Muscle layer of colon (tissue), 2 donors: ENCODE data around the gene MBD6.

Experiments
- H3K27ac ChIP-seq: one replicate; pipeline ENCODE4 v1.7.0; 2013; ENCODE audit warnings: low read depth, mild to moderate bottlenecking, low read length, moderate library complexity
- H3K27me3 ChIP-seq, 2 donors: one replicate each; pipeline ENCODE4 v1.7.0; 2013; ENCODE audit warnings: low read length in 2 of 2, mild to moderate bottlenecking in 2 of 2; ENCODE audit not compliant: insufficient read depth in 2 of 2, control insufficient read depth in 1 of 2
- H3K36me3 ChIP-seq: one replicate; pipeline ENCODE4 v1.7.0; 2013; ENCODE audit warnings: mild to moderate bottlenecking, low read length; ENCODE audit not compliant: insufficient read depth
- H3K4me1 ChIP-seq: one replicate; pipeline ENCODE4 v1.7.0; 2013; ENCODE audit warnings: mild to moderate bottlenecking, low read length; ENCODE audit not compliant: insufficient read depth
- H3K4me3 ChIP-seq, 2 donors: one replicate each; pipeline ENCODE4 v1.7.0; 2013; ENCODE audit warnings: low read length in 2 of 2, low read depth in 1 of 2, mild to moderate bottlenecking in 1 of 2, moderate library complexity in 1 of 2
- H3K9ac ChIP-seq: one replicate; pipeline ENCODE4 v1.7.0; 2013; ENCODE audit warnings: low read length
- H3K9me3 ChIP-seq: one replicate; pipeline ENCODE4 v1.7.0; 2013; ENCODE audit warnings: mild to moderate bottlenecking, low read length
- donor health status: abdominal sarcoma.
- donor health status: Adenocarcinoma of cecum.

MBD6 gene

DNA sequence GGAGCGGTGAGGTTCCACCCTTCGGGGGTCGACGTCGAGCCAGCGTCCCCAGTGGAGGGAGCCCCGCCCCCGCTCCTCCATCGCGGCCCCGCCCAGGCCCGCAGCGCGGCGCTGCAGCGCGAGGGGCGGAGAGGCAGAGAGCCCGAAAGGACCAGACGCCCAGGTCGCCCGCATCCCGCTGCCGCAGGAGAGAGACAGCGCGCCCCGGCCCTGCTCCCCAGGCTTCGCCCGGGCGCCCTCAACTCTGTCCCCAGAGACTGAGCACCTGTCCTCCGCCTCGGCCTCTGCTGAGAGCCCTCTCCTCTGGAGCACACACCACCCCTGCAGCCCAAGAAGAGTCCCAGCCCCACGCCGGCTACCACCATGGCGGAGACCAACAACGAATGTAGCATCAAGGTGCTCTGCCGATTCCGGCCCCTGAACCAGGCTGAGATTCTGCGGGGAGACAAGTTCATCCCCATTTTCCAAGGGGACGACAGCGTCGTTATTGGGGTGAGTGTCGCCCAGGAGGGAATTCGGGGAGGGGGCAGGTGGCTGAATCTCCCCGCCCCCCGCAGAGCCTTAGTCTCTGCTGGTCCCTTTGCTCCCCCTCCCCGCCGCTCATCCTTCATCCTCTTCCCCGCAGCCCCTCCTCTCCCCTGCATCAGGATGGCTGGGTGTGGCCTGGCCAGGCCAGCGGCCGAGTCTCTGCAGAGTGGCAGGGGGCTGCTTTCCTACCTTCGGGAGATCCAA, 27.5 kb downstream of the MBD6 start, which contains the start of gene KIF5A:
Gene KIF5A, plus strand, starts transcription at position 136 of the 732 bp plus-strand sequence. Its CDS starts 228 bp downstream, at position 364.
- H3K4me1 ChIP-seq: peaks cover 27% of the 10 kb centered on the region
- peak within 1 kb of the TSS; percentile 47 to 60 for H3K4me3 ChIP-seq
- peaks cover 6 to 20% of the 10 kb centered on the region in 2 donors for H3K27me3 ChIP-seq
- no peak within 1 kb of the TSS for H3K9ac ChIP-seq
- H3K27ac ChIP-seq: no peak within 1 kb of the TSS
- H3K36me3 ChIP-seq: no peaks in the 10 kb centered on the region
- H3K9me3 ChIP-seq: no peaks in the 10 kb centered on the region

DNA sequence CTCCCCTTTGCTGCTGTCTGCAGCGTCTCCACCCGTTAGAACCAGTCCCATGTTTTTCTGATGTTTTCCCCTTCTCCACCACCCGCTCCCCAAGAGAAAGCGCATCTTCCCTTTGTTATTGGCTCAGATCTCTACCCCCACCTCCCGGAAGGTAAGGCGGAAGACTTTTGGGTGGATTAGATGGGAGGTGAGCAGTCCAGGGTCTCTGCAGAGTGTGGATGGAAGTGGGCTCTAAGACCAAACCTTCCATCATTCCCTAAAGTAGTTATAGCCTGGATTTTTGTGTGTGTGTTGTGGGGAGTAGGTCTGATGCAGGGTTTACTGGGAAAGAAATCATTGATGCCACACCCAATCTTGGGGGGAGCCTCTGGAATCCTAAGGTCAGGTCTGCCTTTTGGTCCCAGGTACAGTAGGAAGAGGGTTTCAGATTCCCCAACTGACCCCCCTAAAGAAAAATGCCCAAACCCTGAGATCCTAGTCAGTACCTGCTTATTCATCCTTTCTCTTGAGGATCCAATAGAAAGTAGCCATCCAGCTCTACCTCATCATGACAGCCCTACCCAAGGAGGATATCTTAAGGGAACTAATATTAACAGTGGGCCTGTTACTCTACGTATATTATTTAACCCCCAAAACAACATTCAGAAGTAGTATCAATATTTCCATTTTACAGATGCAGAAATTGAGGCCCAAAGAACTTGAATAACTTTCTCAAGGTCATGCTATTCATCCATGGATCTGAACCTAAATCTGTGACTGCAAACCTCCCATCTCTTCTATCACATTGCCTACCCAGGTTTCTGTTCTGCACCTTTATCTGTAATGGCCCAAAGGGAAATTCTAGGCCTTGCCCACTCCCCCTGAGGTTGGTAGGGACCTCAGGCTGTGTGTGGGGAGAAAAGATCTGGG, 28.3 kb downstream of the MBD6 start:
- Histone ChIP-seq H3K9ac (no peak overlapping the region), H3K4me3 (no peak overlapping the region)

DNA sequence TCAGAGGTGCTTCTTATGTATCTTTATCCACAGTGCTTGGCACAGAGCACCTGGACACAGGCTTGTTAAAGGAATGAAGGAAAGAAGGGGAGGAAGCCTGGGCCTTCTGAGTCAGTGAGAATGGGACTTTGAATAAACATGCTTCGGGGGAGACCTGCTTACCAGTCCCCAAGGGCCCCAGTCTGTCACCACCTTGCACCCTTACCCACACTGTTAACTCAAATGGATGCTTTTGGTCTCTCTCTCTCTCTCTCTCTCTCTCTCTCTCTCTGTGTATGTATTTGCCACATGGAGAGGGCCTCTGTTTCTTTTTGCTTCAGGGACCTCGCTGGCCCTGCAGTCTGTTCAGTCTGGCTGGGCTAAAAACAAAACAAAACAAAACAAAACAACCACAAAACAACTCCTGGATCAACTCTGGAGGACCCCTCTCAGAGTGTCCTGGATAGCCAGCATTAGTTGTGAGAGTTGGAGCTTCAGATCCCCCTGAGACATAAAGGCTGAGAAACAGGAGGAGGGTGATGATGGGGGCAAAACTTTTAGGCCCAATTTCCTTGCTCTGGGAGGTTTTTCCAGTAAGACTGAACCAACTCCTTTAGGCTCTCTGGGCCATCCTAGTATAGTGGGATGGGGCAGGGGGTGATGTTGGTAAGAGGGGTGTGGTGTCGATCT, 29.1 kb downstream of the MBD6 start:
- Histone ChIP-seq H3K9me3 (no peaks in the 10 kb centered on the region), H3K4me1 (peaks cover 15% of the 10 kb centered on the region), H3K9ac (no peak overlapping the region), H3K36me3 (no peaks in the 10 kb centered on the region), H3K4me3 (no peak overlapping the region), H3K27me3 (peaks cover 6 to 20% of the 10 kb centered on the region in 2 donors), H3K27ac (no peak overlapping the region)

More for the DNA sequence above, 28.3 kb downstream of the MBD6 start:
- Histone ChIP-seq H3K4me1 (peaks cover 19% of the 10 kb centered on the region), H3K36me3 (no peaks in the 10 kb centered on the region), H3K27me3 (peaks cover 6 to 20% of the 10 kb centered on the region in 2 donors), H3K9me3 (no peaks in the 10 kb centered on the region), H3K27ac (no peak overlapping the region)

DNA sequence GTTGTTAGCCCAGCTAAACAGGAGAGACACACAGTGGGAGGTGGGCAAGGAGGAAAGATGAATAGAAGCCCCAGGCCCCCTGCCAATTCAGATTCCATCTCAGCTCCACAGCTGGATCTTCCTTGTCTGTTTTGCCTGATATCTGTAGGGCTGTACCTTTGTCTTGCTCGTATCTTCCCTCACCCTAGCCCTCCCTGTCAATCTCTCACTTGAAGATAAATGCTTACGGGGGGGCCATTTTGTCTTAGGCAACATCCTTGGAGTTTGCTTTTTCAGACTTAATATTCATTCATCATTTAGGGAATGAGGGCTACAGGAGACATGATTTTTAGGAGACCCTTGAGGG, 29.7 kb downstream of the MBD6 start:
- peaks cover 13% of the 10 kb centered on the region for H3K4me1 ChIP-seq
- H3K9ac ChIP-seq: no peak overlapping the region
- no peak overlapping the region for H3K27ac ChIP-seq
- peaks cover 6 to 20% of the 10 kb centered on the region in 2 donors for H3K27me3 ChIP-seq
- no peaks in the 10 kb centered on the region for H3K9me3 ChIP-seq
- H3K4me3 ChIP-seq: no peak overlapping the region
- H3K36me3 ChIP-seq: no peaks in the 10 kb centered on the region

DNA sequence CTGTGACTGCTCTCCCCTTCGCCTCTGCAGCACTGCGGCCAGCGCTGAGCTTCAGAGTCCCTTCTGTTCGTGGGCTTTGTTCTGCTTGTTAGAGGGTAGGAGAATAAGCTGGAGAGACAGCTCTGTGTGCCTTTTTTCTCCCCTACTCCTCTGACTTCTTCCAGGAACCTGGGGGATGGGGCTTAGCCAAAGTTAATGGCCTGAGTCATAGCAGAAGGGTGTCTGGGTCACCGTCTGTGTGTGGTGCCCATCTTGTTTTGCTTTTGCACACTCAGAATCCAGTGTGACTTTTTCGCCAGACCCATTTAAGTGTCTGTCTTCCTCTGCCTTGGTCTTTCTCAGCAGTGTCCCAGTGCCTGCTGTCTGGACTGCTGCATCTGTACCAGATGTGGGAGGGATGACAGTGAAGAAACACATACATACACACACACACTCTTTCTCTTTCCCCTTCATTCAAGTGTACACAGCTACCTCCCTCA, 30.2 kb downstream of the MBD6 start:
- H3K27me3 ChIP-seq: peaks cover 6 to 20% of the 10 kb centered on the region in 2 donors
- no peak overlapping the region for H3K4me3 ChIP-seq
- H3K9ac ChIP-seq: no peak overlapping the region
- no peaks in the 10 kb centered on the region for H3K36me3 ChIP-seq
- no peaks in the 10 kb centered on the region for H3K9me3 ChIP-seq
- H3K4me1 ChIP-seq: peaks cover 7% of the 10 kb centered on the region
- no peak overlapping the region for H3K27ac ChIP-seq

DNA sequence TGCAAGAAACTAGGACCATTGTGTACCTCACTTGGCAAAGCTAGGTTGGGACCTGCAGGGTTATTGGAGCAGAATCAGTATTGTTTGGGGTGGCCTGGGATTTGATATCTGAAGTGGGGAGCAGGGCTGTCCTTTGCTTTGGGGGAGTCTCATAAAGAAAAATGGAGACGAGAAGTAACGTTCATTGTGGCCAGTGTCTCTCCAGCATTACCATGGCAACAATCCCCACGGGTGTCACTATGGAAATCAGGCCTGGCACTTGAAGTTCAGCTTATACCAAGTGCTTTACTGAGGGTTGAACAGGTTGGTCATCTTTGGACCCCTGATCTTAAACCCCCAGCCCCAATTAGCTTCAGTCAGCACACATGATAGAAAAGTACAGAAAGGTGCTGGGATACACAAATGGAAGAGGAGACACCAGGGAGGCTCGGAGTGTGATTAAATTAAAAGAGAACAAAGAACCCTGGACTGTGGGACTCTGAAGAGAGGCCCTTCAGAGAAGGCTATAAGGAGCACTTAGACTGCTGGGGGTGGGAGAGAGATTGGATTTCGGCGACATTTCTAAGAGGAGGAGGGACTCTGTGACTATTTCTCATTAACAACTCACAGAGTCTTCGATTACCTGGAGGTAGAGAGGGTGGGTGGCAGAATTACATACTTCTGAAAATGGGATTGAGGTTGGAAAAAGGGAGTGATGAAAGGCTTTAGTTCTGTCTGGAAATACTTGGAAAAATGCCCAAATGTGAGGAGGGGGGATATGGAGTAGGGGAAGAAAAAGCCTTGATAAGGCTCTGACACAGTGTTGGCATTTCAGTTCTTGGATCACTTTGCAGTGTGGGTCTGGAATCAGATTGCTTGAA, 30.9 kb downstream of the MBD6 start:
- peaks cover 6 to 19% of the 10 kb centered on the region in 2 donors for H3K27me3 ChIP-seq

DNA sequence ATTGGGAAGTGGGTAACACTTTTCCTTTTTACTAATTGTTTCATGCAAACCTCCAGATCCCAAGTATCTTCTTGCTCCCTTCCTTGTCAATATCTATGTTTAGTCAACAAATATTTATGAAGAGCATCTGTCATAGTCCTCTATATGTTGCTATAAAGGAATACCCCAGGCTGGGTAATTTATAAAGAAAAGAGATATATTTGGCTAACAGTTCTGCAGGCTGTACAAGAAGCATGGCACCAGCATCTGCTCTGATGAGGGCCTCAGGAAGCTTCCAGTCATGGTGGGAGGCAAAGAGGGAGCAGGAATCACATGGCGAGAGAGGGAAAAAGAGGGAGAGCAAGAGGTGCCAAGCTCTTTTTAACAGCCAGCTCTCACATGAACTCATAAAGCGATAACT, 31.8 kb downstream of the MBD6 start:
- Histone ChIP-seq H3K9ac (no peak overlapping the region), H3K36me3 (no peaks in the 10 kb centered on the region), H3K9me3 (no peaks in the 10 kb centered on the region), H3K27me3 (peaks cover 2 to 10% of the 10 kb centered on the region in 2 donors), H3K27ac (no peak overlapping the region), H3K4me3 (no peak overlapping the region), H3K4me1 (peaks cover 4% of the 10 kb centered on the region)

More for the DNA sequence above, 30.9 kb downstream of the MBD6 start:
- Histone ChIP-seq H3K27ac (no peak overlapping the region), H3K9ac (no peak overlapping the region), H3K9me3 (no peaks in the 10 kb centered on the region), H3K4me3 (no peak overlapping the region), H3K4me1 (peaks cover 7% of the 10 kb centered on the region), H3K36me3 (no peaks in the 10 kb centered on the region)

DNA sequence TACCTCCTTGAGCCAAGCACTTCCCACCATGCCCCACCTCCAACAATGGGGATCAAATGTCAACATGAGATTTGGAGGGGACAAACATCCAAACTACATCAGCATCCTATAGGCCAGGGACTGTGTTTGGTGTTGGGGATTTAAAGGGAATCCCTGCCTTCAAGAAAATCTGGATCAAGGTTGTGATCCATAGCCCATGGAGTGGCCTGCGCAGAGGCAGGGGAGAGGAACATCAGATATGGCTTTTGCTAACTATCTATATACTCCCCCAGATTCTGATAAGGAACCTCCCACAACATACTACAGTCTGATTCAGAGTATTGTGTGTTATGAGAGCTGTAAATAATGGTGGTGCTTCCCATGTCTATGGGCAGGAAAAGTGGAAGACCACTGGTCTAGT, 32.3 kb downstream of the MBD6 start:
- no peak overlapping the region for H3K27ac ChIP-seq
- H3K9ac ChIP-seq: no peak overlapping the region
- H3K36me3 ChIP-seq: no peaks in the 10 kb centered on the region
- H3K4me3 ChIP-seq: no peak overlapping the region
- peaks cover 0 to 8% of the 10 kb centered on the region in 2 donors for H3K27me3 ChIP-seq
- no peaks in the 10 kb centered on the region for H3K4me1 ChIP-seq
- no peaks in the 10 kb centered on the region for H3K9me3 ChIP-seq

DNA sequence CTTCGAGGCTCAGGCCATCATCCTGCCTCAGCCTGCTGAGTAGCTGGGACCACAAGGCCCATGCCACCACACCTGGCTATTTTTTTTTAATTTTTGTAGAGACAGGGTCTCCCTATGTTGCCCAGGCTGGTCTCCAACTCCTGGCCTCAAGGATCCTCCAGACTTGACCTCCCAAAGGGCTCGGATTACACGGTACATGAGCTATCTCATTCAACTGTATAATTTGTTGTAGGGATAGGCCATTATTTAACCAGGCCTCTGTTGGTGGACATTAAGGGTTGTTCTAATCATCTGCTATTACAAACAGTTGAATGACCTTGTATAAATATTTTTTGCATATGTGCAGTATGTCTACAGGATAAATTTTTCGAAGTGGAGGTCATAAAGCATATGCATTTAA, 36.2 kb downstream of the MBD6 start:
- Histone ChIP-seq H3K9ac (no peak overlapping the region), H3K27me3 (no peaks in the 10 kb centered on the region), H3K9me3 (no peaks in the 10 kb centered on the region), H3K36me3 (no peaks in the 10 kb centered on the region), H3K27ac (no peak overlapping the region), H3K4me3 (no peak overlapping the region), H3K4me1 (no peaks in the 10 kb centered on the region)

DNA sequence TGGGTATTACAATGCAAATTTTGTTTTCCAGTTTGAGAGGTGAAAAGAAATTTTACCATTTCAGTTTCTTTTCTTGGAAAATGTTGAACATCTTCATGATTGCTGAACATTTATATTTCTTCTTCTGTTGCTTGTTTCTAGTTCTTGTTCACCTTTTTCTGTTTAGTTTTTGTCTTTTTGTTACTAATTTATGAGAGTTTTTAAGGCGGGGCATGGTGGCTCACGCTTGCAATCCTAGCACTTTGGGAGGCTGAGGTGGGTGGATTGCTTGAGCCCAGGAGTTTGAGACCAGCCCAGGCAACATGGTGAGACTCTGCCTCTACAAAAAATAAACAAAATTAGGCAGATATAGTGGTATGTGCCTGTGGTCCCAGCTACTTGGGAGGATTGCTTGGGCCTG, 37.9 kb downstream of the MBD6 start:
- H3K27me3 ChIP-seq: no peaks in the 10 kb centered on the region
- H3K27ac ChIP-seq: no peak overlapping the region
- no peaks in the 10 kb centered on the region for H3K9me3 ChIP-seq
- no peak overlapping the region for H3K9ac ChIP-seq
- H3K36me3 ChIP-seq: no peaks in the 10 kb centered on the region
- H3K4me3 ChIP-seq: no peak overlapping the region
- H3K4me1 ChIP-seq: no peaks in the 10 kb centered on the region
